A549 (cell line): Measurements from ENCODE around the gene NUFIP2. TPM values are rescaled to one million over a fixed set of nuclear protein-coding genes. Genes with fewer than 3 reads are reported as not detected.

Source experiments
- ATAC-seq, 2 experiments: fragments of 200-7000 bp in 1 of 2; fragments of >200 bp in 1 of 2; cut with Nextera tagmentation in 1 of 2; cut with Tn5 transposase in 1 of 2; 3 replicates each; pipeline versions ENCODE4 v1.8.0 to v1.9.1; 2018 to 2020; ENCODE audit warnings: mild to moderate bottlenecking in 1 of 2, moderate library complexity in 1 of 2
- CTCF ChIA-PET: fragments of 300-600 bp; sonication (Branson Sonifier 250); formaldehyde crosslinking; extraction: SDS; loops from one replicate; lab custom pipeline; 2021; ENCODE audit warnings: antibody characterized with exemption, inconsistent platforms; lab: Yijun Ruan, JAX
- POLR2A ChIA-PET: fragments of 350-600 bp; formaldehyde crosslinking; extraction: SDS; loops from one replicate; lab custom pipeline; 2021; ENCODE audit warnings: antibody characterized with exemption, inconsistent platforms; lab: Yijun Ruan, JAX
- DNase-seq, 2 experiments: peaks; one replicate each; pipeline versions ENCODE4 v3.0.0 to v3.0.0-alpha.2; 2011 to 2016; ENCODE audit warnings: low read depth in 1 of 2, low spot score in 1 of 2
- FAIRE-seq: peaks from 2 replicates; lab custom pipeline; 2011; peaks lifted over from hg19 to GRCh38; lab: Jason Lieb, UNC
- H3K27ac ChIP-seq, 2 experiments: fragments of >200 bp; sonication (Bioruptor Twin); formaldehyde crosslinking; 3 replicates each; pipeline ENCODE4 v1.5.1; 2016 to 2017
- H3K4me1 ChIP-seq: fragments of >200 bp; sonication (Bioruptor Twin); formaldehyde crosslinking; 3 replicates; pipeline ENCODE4 v1.6.1; 2016
- H3K4me2 ChIP-seq: fragments of >200 bp; sonication (Bioruptor Twin); formaldehyde crosslinking; 3 replicates; pipeline ENCODE4 v1.6.1; 2016
- H3K4me3 ChIP-seq: fragments of >200 bp; sonication (Bioruptor Twin); formaldehyde crosslinking; 3 replicates; pipeline ENCODE4 v1.5.1; 2016
- H3K9me3 ChIP-seq: fragments of >200 bp; sonication (Bioruptor Twin); formaldehyde crosslinking; 3 replicates; pipeline ENCODE4 v1.6.1; 2016
- BCL3 ChIP-seq: fragments of >200 bp; sonication (Bioruptor Twin); formaldehyde crosslinking; IDR thresholded peaks from 3 replicates; pipeline ENCODE4 v1.6.1; 2016
- BHLHE40 ChIP-seq: IDR thresholded peaks from 2 replicates; pipeline ENCODE4 v1.6.1; 2012; ENCODE audit warnings: low read depth, low read length, inconsistent platforms
- CBX8 ChIP-seq: fragments of 200-600 bp; sonication (generic); IDR thresholded peaks from 2 replicates; pipeline ENCODE4 v1.6.1; 2016
- CHD2 ChIP-seq: fragments of 150-350 bp; IDR thresholded peaks from 2 replicates; pipeline ENCODE4 v1.6.1; 2014; ENCODE audit warnings: low read length; ENCODE audit not compliant: partially characterized antibody
- CHD4 ChIP-seq: fragments of 200-600 bp; sonication (generic); IDR thresholded peaks from 2 replicates; pipeline ENCODE4 v1.6.1; 2016; ENCODE audit warnings: antibody characterized with exemption, mild to moderate bottlenecking, borderline replicate concordance
- CTCF ChIP-seq: fragments of >200 bp; sonication (Bioruptor Twin); formaldehyde crosslinking; IDR thresholded peaks from 3 replicates; pipeline ENCODE4 v1.5.1; 2016
- E2F6 ChIP-seq: IDR thresholded peaks from 2 replicates; pipeline ENCODE4 v1.6.1; 2012; ENCODE audit warnings: low read depth, borderline replicate concordance
- EP300 ChIP-seq, 2 experiments: fragments of >200 bp; sonication (Bioruptor Twin); formaldehyde crosslinking; IDR thresholded peaks; 2 replicates in 1 of 2; 3 replicates in 1 of 2; pipeline ENCODE4 v1.6.1; 2016 to 2017
- FOXS1 ChIP-seq: fragments of 250-450 bp; sonication (Bioruptor Pico); IDR thresholded peaks from 2 replicates; pipeline ENCODE4 v1.5.0; 2020; ENCODE audit warnings: mild to moderate bottlenecking, moderate library complexity
- HEYL ChIP-seq: fragments of 250-450 bp; sonication (Bioruptor Pico); IDR thresholded peaks from 2 replicates; pipeline ENCODE4 v1.8.0; 2021; ENCODE audit warnings: mild to moderate bottlenecking, moderate library complexity
- HOXB13 ChIP-seq: fragments of 250-450 bp; sonication (Bioruptor Pico); IDR thresholded peaks from 2 replicates; pipeline ENCODE4 v1.5.0; 2020; ENCODE audit warnings: low read depth, mild to moderate bottlenecking, moderate library complexity
- JUNB ChIP-seq: fragments of >200 bp; sonication (Bioruptor Twin); formaldehyde crosslinking; IDR thresholded peaks from 2 replicates; pipeline ENCODE4 v1.6.1; 2016
- MAX ChIP-seq: IDR thresholded peaks from 2 replicates; pipeline ENCODE4 v1.6.1; 2012
- MAZ ChIP-seq: fragments of 150-350 bp; IDR thresholded peaks from 2 replicates; pipeline ENCODE4 v1.6.1; 2014; ENCODE audit warnings: antibody characterized with exemption, low read depth, low read length, borderline replicate concordance
- MYC ChIP-seq: IDR thresholded peaks from 2 replicates; pipeline ENCODE4 v1.6.1; 2012; ENCODE audit warnings: mild to moderate bottlenecking, inconsistent platforms, low read length, improper control_type of control experiment, borderline replicate concordance
- NPAS2 ChIP-seq: fragments of 250-450 bp; sonication (Bioruptor Pico); IDR thresholded peaks from 2 replicates; pipeline ENCODE4 v1.8.0; 2022; ENCODE audit warnings: mild to moderate bottlenecking, moderate library complexity, borderline replicate concordance
- RAD21 ChIP-seq, 2 experiments: fragments of >200 bp in 1 of 2; sonication (Bioruptor Twin) in 1 of 2; formaldehyde crosslinking in 1 of 2; IDR thresholded peaks in 1 of 2; conservative IDR thresholded peaks in 1 of 2; 2 replicates in 1 of 2; 3 replicates in 1 of 2; pipeline ENCODE4 v1.6.1; 2012 to 2018; ENCODE audit warnings: inconsistent platforms in 1 of 2
- RCOR1 ChIP-seq: fragments of 150-350 bp; IDR thresholded peaks from 2 replicates; pipeline ENCODE4 v1.6.1; 2014; ENCODE audit warnings: antibody characterized with exemption, low read length, low read depth
- SMC3 ChIP-seq: fragments of >200 bp; sonication (Bioruptor Twin); formaldehyde crosslinking; IDR thresholded peaks from 3 replicates; pipeline ENCODE4 v1.6.1; 2018; ENCODE audit warnings: inconsistent platforms
- SREBF2 ChIP-seq: fragments of 450-650 bp; IDR thresholded peaks from 2 replicates; pipeline ENCODE4 v1.6.1; 2014; ENCODE audit warnings: mild to moderate bottlenecking, moderate library complexity
- TP53 ChIP-seq: fragments of 250-450 bp; sonication (Bioruptor Pico); IDR thresholded peaks from 2 replicates; pipeline ENCODE4 v1.5.0; 2021; ENCODE audit warnings: mild to moderate bottlenecking, moderate library complexity
- ZC3H11A ChIP-seq: fragments of 450-650 bp; IDR thresholded peaks from 2 replicates; pipeline ENCODE4 v1.6.1; 2014; ENCODE audit warnings: antibody characterized with exemption, mild to moderate bottlenecking
- ZFP36 ChIP-seq: fragments of 450-650 bp; IDR thresholded peaks from 2 replicates; pipeline ENCODE4 v1.6.1; 2014; ENCODE audit warnings: borderline replicate concordance; ENCODE audit not compliant: partially characterized antibody
- ZNF302 ChIP-seq: fragments of 250-450 bp; sonication (Bioruptor Pico); IDR thresholded peaks from 2 replicates; pipeline ENCODE4 v1.9.0; 2021; ENCODE audit warnings: inconsistent platforms, mild to moderate bottlenecking, moderate library complexity
- ZSCAN20 ChIP-seq: fragments of 250-450 bp; sonication (Bioruptor Pico); IDR thresholded peaks from 2 replicates; pipeline ENCODE4 v1.8.0; 2022; ENCODE audit warnings: mild to moderate bottlenecking, moderate library complexity
- WGBS: methylation state at CpG from one replicate; pipeline ENCODE4 v1.1.6; 2017; ENCODE audit errors: missing lambda C conversion rate; 5-methylcytosine and 5-hydroxymethylcytosine counted together
- polyA plus RNA-seq, 4 experiments: library from polyadenylated mRNA; depleted of rRNA in 3 of 4; stranded (reverse); fragments of >200 nt; fragmentation: RNase III in 1 of 4; extraction: RNeasy Plus Mini Kit Qiagen cat#74134 plus additional on column Dnase treatment in 1 of 4; gene quantifications; 2 replicates in 3 of 4; 3 replicates in 1 of 4; pipeline ENCODE4 v1.2.3, GENCODE V29; 2011 to 2017
- TF ChIP-seq, protein P1 (sequence below): fragments of 450-650 bp; IDR thresholded peaks from 2 replicates; pipeline ENCODE4 v1.6.1; 2014; ENCODE audit warnings: antibody characterized with exemption
- TF ChIP-seq, protein P2 (sequence below): fragments of 150-350 bp; IDR thresholded peaks from 2 replicates; pipeline ENCODE4 v1.6.1; 2014; ENCODE audit warnings: low read depth, mild to moderate bottlenecking, low read length
- TF ChIP-seq, protein P3 (sequence below): fragments of >200 bp; sonication (Bioruptor Twin); formaldehyde crosslinking; IDR thresholded peaks from 2 replicates; pipeline ENCODE4 v1.6.1; 2016

NUFIP2 gene
- polyA plus RNA-seq, 2 of the 4 experiments (the other 2 are of a cell fraction) = 29.4 to 33.1 TPM

DNA sequence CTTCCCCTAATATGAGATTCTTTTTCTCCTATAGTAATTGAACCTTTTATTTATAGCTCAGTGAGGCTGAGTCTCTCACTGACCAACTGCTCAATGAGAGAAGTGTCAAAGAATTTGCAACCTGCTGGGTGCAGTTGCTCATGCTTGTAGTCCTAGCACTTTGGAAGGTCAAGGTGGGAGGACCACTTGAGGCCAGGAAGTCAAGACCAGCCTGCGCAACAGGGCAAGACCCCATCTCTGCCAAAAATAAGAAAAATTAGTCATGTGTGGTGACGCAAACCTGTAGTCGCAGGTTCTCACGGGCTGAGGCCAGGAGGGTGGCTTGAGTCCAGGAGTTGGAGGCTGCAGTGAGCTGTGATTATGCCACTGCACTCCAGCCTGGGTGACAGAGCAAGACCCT is 78.2 kb downstream of the NUFIP2 start:
- CTCF ChIA-PET = interaction anchor here (0.8 to 21.9 kb wide), 14 partner anchors 9 to 376 kb away, joined by 3 to 482 read pairs (median 8); partner anchors contain the start of gene MYO18A
- H3K9me3 ChIP-seq = no peaks in the 10 kb centered on the region
- no peak for DNase-seq
- 0 out of 3 replicates have a peak, but pooled peaks cover 6% of the 10 kb centered on the region for H3K4me1 ChIP-seq
- POLR2A ChIA-PET = interaction anchor here (1.6 kb wide), 1 partner anchor 78 kb away, joined by 5 read pairs; the partner anchor contains the start of gene NUFIP2
- 57% methylated on average over 4 of the region's 4 CpGs for WGBS
- TF ChIP-seq BHLHE40 (no peak), MAX (no peak), HEYL (no peak), FOXS1 (CRISPR knock-in tag) (no peak), CBX8 (no peak), SREBF2 (no peak), ZFP36 (no peak), CTCF (no peak), EP300 (IDR thresholded peaks at IDR 0.05) (no peak), TP53 (no peak), CHD2 (no peak), ZSCAN20 (CRISPR knock-in tag) (no peak)
- TF ChIP-seq, protein P1, sequence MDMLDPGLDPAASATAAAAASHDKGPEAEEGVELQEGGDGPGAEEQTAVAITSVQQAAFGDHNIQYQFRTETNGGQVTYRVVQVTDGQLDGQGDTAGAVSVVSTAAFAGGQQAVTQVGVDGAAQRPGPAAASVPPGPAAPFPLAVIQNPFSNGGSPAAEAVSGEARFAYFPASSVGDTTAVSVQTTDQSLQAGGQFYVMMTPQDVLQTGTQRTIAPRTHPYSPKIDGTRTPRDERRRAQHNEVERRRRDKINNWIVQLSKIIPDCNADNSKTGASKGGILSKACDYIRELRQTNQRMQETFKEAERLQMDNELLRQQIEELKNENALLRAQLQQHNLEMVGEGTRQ = no peak
- TF ChIP-seq, protein P2, sequence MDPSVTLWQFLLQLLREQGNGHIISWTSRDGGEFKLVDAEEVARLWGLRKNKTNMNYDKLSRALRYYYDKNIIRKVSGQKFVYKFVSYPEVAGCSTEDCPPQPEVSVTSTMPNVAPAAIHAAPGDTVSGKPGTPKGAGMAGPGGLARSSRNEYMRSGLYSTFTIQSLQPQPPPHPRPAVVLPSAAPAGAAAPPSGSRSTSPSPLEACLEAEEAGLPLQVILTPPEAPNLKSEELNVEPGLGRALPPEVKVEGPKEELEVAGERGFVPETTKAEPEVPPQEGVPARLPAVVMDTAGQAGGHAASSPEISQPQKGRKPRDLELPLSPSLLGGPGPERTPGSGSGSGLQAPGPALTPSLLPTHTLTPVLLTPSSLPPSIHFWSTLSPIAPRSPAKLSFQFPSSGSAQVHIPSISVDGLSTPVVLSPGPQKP = no peak
- ATAC-seq = no peak
- no peak overlapping the region for H3K27ac ChIP-seq
- FAIRE-seq = no peak
- H3K4me2 ChIP-seq = no peak overlapping the region
- no peak overlapping the region for H3K4me3 ChIP-seq

- ChIA-PET POLR2A (no interaction called here), CTCF (interaction anchor here (0.9 to 21.9 kb wide), 13 partner anchors 10 to 377 kb away, joined by 3 to 482 read pairs (median 6); partner anchors contain the start of gene MYO18A)
- H3K27ac ChIP-seq = no peak overlapping the region
- no peaks in the 10 kb centered on the region for H3K9me3 ChIP-seq
- no peak overlapping the region for H3K4me2 ChIP-seq
- WGBS = 83% methylated on average over 10 of the region's 10 CpGs
- FAIRE-seq (no peak), ATAC-seq (no peak), DNase-seq (no peak)
- H3K4me1 ChIP-seq = 0 out of 3 replicates have a peak, but pooled peaks cover 6% of the 10 kb centered on the region
- H3K4me3 ChIP-seq = no peak overlapping the region
- TF ChIP-seq SMC3 (no peak), HOXB13 (CRISPR knock-in tag) (no peak), BHLHE40 (no peak), RCOR1 (no peak), ZNF302 (CRISPR knock-in tag) (no peak), E2F6 (no peak), MAZ (no peak), NPAS2 (no peak), MYC (no peak), RAD21 (conservative IDR thresholded peaks at IDR 0.05 in 1 of 2, IDR thresholded peaks at IDR 0.05 in 1 of 2) (no peak), ZC3H11A (no peak), JUNB (no peak), CHD4 (no peak), HEYL (no peak), BCL3 (no peak)
- TF ChIP-seq, protein P3, sequence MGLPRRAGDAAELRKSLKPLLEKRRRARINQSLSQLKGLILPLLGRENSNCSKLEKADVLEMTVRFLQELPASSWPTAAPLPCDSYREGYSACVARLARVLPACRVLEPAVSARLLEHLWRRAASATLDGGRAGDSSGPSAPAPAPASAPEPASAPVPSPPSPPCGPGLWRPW = no peak
Observed at GRCh38 chr17:29215174-29215573, 78.8 kb downstream of the NUFIP2 start.
